Stromal cell of bone marrow (primary cell): ENCODE measurements around the gene HP1BP3.
A peak's percentile ranks its signal among the peaks of the same experiment; 100 is the strongest.
"Not testable (repeated sequence)": the region's sequence is repeated elsewhere in the genome, so short reads cannot be mapped to it uniquely, and the experiment has no call there.

Source experiments
- DNase-seq: peaks from one replicate; pipeline ENCODE4 v3.0.0-alpha.2; 2012; ENCODE audit warnings: low read depth

HP1BP3 gene

GRCh38 chr1:20787029-20787839 is at the start of gene HP1BP3:
TSS of gene HP1BP3 (minus strand) at chr1:20787307. CDS start at chr1:20780440, 6,867 bp downstream.
- peak; percentile 45 for DNase-seq

DNA sequence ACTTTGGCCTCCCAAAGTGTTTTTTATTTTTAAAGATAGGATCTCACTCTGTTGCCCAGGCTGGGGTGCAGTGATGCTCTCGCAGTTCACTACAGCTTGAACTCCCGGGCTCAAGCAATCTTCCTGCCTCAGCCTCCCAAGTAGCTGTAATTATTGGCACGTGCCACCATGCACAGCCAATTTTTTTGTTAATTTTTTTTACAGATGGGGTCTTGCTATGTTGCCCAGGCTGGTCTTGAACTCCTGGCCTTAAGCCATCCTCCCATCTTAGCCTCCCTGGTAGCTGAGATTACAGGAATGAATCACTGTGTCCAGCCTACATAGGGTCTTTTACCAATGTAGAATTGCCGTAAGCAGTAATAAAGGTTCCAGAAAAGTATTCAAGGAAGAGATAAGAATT is 49.1 kb upstream of the HP1BP3 start:
- no peak for DNase-seq

DNA sequence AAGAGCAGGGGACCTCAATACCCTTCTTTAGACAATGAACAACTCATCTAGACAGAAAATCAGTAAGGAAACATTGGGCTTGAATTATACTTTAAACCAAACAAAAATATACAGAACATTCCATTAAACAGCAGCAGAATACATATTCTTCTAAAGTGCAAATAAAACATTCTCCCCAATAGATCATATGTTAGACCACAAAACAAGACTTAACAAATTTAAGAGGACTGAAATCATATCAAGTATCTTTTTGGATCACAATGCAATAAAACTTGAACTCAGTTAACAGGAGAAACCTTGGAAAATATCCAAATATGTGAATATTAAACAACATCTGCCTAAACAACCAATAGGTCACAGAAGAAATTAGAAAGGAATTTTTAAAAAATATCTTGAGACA is 47.7 kb upstream of the HP1BP3 start:
- DNase-seq = no peak

- no peak for DNase-seq
These were observed 47.1 kb upstream of the HP1BP3 start for GRCh38 chr1:20834192-20834591.

GRCh38 chr1:20830378-20830777 is 43.3 kb upstream of the HP1BP3 start:
- DNase-seq = peak; percentile 4

GRCh38 chr1:20829946-20830345 is 42.8 kb upstream of the HP1BP3 start:
- no peak for DNase-seq

- peak; percentile 51 for DNase-seq
These were observed 42.4 kb upstream of the HP1BP3 start for GRCh38 chr1:20829531-20829930.

GRCh38 chr1:20823845-20824244 is 36.7 kb upstream of the HP1BP3 start:
- DNase-seq = no peak

GRCh38 chr1:20821466-20821865 is 34.4 kb upstream of the HP1BP3 start:
- no peak for DNase-seq

DNA sequence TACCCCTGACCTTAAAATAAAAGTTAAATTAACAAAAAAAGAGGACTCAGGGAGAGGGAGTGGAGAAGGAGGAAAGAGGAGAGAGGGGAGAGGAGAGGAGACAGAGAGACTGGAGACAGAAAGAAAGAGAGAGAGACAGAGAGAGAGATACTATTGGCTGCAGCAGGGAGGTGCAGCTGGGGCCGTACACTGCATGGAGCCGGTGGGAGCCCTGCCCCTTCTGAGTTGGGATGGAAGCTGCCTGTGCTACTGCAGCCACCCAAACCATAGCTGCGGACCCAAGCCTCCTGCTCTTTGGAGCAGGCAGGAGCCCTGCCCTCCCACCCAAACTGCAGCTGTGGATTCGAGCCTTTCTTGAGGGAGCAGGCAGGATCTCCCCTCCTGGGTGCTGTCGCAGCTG is 32.7 kb upstream of the HP1BP3 start:
- DNase-seq = no peak

DNA sequence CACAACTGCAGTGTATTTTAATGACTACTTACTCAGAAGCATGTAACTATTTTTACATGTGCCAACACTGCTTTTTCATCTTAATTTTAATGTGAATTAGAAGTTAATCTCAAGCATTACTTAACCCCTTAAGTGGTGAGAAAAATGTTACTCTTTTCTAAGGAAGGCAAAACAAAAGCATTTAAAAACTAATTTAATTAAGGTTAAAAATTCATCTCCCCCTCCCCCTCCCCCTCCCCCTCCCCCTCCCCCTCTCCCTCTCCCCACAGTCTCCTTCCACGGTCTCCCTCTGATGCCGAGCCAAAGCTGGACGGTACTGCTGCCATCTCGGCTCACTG is 27.4 kb upstream of the HP1BP3 start:
- DNase-seq = no peak

GRCh38 chr1:20811916-20812315 is 24.8 kb upstream of the HP1BP3 start:
- DNase-seq = no peak

GRCh38 chr1:20793236-20793635 is 6.1 kb upstream of the HP1BP3 start:
- DNase-seq = no peak

GRCh38 chr1:20792196-20792595 is 5.1 kb upstream of the HP1BP3 start:
- peak; percentile 96 for DNase-seq

- DNase-seq = no peak
These were observed 3.7 kb upstream of the HP1BP3 start for GRCh38 chr1:20790785-20791184.

DNA sequence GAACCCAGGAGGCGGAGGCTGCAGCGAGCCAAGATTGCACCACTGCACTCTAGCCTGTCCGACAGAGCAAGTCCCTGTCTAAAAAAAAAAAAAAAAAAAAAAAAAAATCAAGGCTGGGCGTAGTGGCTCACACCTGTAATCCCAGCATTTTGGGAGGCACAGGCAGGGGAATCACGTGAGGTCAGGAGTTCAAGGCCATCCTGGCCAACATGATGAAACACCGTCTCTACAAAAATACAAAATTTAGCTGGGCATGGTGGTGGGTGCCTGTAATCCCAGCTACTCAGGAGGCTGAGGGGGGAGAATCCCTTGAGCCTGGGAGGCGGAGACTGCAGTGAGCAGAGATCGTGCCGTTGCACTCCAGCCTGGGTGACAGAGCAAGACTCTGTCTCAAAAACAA is 2.5 kb upstream of the HP1BP3 start:
- DNase-seq = not testable (repeated sequence)

- DNase-seq = peak; percentile 20
These were observed 1.0 kb upstream of the HP1BP3 start for GRCh38 chr1:20787840-20788795.

GRCh38 chr1:20786253-20787028 is 666 bp downstream of the HP1BP3 start:
- DNase-seq = peak; percentile 84

GRCh38 chr1:20785907-20786252 is 1.2 kb downstream of the HP1BP3 start:
- DNase-seq = no peak

DNA sequence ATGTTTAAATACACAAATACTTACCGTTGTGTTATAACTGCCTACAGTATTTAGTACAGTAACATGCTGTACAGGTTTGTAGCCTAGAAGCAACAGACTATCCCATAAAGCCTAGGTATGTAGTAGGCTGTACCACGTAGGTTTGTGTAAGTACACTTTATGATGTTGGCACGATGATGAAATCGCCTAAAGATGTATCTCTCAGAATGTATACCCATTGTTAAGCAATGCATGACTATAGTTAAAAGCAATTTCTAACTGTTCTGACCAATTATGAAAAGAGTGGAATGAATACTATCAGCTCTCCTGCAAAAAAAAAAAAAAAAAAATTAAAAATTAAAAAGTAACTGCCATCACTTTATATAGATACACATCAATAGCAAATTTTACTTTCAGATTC is 11.4 kb downstream of the HP1BP3 start:
- DNase-seq = no peak

DNA sequence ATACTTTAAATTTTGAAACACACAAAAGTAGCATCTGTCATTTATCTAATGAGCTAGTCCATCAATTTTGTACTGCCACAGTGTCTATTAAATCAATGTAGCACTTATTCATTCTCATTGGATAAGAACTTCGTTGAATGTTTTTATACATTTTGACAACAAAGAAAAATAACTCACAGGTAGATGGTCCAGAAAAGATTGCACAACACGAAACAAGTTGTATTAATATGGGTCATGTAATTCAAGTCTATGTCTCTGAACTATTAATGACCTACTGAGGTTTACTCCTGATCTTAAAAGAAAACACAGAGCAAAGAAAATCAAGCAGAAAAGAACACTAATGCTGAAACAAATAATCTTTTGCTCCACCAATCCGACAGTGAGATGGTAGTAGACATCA is 15.3 kb downstream of the HP1BP3 start:
- no peak for DNase-seq

DNA sequence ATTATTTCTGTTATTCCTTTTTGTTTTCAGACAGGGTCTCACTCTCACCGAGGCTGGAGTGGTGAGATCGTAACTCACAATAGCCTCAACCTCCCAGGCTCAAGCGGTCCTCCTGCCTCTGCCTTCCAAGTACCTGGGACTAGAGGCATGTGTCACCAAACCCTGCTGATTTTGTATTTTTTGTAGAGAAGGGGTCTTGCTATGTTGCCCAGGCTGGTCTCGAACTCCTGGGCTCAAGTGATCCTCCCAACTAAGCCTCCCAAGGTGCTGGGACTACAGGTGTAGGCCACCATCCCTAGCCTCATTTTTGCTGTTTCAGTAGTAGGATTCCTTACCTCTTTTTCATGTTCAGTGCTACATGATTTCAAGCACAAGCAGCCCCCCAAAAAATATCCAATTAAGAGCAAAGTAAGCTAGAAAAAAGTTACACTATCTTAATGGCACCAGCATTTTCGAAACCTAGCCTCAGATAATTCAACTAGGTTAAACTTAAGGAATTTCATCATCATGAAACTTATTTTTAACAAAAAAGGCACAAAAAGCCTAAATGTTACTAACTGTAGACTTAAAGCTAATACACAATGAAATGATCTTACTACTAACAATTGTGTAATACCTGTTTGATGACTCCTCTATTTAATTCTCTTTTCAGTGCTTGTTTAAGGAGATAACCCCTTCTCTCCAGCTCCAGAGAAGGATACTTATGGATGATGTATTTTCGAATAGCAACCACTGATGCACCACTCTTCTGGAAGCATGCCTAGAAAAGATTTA is 16.6 kb downstream of the HP1BP3 start:
- no peak for DNase-seq
